ENCODE measurements around the gene SUN2.

The SUN2 gene

DNA sequence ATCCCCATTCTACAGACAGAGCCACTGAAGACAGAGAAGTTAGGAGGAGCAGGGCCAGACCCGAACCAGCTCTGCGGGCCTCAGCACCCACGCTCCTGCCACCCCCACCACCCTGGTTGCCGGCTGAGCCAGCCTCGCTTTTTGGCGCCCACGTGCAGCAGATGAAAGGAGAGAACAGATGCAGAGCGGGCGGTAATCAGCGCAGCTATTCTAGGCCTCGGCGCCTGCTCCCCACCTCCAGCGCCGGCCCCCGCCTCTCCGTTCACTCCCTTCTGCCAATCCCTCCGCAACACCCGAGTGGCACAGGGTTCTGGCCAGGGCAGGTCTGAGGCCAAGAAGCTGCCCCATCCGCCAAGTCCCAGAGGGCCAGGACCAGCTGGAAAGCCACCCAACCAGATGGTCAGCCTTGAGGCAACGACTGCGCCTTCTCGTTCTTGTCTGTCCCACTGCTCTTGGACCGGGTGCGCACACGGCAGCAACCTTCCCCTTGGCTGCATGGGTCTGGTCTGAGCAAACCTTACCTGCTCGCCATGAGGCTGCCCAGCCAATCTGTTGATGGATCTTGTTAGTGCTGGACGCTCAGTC, 21.4 kb upstream of the SUN2 start:
- DNase-seq (ENCODE audit: extremely low read depth in 1 of 2, low read depth in 1 of 2): no peak

DNA sequence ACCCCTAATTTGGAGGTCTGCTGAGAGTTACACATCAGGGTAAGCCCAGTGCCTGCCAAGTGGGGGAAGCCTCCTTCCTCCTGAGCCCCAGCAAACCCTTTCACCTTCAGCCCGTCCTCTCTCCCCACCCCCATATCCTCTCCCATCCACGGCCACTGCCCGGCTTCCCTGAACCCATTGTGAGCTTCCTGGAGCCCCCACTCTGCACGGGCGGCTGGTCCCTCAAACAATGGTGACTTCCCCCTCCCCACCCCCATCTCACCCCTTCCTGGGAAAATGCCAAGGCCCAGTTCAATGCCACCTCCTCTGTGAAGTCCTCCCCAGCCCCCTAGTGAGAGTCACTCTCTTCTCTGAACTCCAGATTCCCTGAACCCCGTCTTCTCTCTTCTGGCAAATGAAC, 20.3 kb upstream of the SUN2 start:
- no peak for DNase-seq (ENCODE audit: extremely low read depth in 1 of 2, low read depth in 1 of 2)

DNA sequence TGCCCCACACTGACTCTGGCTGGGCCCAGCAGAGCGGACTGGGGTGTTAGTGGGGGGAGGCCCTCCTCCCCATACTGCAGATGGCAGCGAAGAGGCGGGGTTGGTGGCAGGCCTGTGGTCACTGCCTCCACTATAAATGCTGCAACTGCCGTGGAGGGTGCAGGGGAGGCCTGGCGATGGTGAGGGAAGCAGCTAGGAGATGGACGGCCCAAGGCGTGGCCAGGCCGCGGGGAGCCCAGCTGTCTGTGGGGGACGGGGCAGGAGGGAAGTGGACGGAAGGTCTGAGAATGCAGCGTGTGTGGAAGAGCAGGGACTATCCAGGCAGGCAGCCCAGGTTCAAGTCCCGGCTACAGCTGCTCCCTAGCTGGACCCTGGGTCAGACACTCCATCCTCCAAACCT, 19.9 kb upstream of the SUN2 start:
- no peak for DNase-seq (ENCODE audit: extremely low read depth in 1 of 2, low read depth in 1 of 2)

DNA sequence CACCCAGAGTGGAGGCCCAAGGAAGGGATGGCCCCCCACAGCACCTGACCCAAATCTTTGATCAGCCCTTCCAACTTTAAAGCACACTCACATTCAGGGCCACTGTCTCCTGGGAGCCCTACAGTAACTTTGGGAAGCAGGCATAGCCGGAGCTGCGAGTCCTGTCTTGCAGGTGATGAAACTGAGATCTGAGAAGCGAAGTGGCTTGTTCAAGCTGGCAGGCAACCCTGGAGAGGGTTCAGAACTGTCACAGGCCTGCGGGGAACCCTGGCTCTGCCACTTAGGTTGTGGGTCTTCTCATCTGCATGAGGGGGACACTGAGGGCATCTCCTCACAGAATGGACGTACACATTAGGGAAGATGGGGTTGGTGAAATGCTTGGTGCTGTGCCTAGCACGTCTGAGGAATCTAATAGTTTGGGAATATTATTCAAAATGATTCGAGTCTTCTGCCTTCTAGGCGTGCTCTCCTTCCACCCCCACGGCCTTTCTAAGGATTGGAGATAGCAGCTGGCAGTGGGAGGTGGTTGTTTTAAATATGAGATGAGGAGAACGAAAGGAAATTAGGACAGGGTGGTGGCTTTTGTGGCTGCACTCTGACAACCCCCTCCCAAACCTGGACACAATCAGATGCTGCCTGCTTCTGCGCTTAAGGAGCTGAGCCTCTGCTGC, 18.8 kb upstream of the SUN2 start:
- DNase-seq (ENCODE audit: extremely low read depth in 1 of 2, low read depth in 1 of 2): no peak

DNA sequence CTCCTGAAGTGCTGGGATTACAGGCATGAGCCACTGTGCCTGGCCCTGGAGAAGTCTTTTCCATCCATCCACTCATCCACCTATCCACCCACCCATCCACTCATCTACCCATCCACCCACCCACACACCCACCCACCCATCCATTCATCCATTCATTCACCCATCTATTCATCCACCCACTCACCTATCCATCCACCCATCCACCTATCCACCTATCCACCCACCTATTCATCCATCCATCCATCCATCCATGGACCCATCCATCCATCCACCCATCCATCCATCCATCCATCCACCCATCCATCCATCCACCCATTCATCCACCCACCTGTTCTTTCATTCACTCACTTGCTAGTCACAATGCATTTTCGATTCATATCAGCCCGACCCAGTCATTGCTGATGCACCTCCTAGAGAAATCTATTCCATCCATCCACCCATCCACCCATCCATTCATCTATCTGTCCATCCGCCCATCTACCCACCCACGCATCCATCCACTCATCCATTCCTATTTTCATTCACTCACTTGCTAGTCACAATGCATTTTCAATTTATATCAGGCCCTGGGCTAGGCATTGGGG, 17.7 kb upstream of the SUN2 start:
- DNase-seq (ENCODE audit: extremely low read depth in 1 of 2, low read depth in 1 of 2): no peak

DNA sequence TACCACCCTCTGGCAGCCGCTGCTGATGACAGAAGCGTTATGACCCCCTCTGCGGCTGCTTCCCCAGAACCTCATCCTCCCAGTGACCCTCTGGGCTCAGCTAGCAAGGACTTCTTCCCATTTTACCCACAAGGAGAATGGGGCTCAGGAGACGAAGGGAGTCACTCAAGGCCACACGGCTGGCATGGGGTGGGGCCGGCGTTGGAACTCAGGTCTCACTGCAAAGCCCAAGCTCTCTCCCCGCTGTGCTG, 16.8 kb upstream of the SUN2 start:
- DNase-seq (ENCODE audit: extremely low read depth in 1 of 2, low read depth in 1 of 2): no peak

DNA sequence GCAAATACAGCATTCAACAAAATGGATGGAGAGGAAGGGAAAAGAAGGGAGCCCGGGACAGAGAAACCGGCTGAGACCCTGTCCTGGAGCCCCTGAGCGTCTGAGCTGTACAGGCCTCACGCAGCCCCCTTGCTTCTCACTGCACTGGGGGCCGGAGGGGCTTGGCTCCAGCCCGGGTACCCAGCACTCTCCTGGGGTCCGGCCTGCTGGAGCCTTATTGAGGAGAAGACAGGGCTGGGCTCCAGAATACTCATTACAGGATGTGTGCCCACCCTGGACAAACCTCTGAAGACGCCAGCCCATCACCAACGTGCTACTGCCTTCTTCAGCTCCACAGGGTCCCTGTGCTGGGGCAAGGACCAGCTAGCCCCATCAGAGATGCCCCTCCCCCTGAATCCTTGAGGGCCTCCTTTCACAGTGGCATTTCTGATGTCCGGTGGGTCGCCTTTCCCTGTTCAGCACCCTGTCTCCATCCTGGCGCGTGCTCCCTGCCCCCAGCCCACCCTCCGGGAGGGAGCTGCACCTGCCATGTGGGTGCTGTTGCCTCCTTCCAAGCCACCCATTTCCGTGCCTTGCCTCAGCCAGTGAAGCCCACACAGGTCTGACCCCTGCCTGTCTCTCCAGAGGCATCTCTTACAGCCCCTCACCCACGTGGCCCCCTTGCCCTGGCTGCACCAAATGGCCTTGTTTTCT, 14.6 kb upstream of the SUN2 start:
- DNase-seq (ENCODE audit: extremely low read depth in 1 of 2, low read depth in 1 of 2): no peak

DNA sequence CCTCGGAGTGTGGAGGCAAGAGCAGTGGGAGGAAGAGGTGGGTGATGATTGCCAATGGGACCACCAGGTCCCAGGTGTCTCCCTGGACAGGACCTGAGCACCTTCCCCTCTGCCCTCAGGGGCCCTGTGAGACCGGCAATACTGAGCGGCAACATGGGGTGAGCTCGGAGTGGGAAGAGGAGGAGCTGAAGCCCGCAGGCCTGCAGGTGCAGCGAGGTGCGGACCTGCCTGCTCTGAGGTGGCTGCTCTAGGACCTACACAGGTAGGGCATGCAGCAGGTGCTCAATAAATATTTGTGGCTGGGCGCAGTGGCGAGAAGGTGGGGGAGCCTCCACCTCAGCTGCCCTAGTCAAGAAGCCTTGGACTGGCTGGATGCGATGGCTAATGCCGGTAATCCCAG, 12.2 kb upstream of the SUN2 start:
- no peak for DNase-seq (ENCODE audit: extremely low read depth in 1 of 2, low read depth in 1 of 2)

DNA sequence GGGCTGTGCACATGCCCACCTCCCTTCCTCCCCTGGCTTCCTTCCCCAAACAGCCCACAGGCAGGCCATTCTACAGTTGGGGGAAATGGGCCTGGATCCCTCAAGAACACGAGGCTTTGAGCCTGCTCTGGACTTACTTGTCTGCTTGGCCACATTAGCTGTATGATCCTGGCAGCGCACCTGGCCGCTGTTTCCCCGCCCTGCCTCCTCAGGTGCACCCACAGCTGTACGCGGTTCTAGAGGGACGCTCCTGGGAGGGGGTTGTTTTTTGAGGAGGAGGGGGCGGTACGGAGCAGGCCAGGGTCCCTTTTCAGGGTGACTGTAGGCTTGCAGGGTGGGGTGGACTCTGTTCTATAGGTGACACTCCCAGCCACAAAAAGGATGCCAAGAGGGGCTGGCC, 11.5 kb upstream of the SUN2 start:
- no peak for DNase-seq (ENCODE audit: extremely low read depth in 1 of 2, low read depth in 1 of 2)

DNA sequence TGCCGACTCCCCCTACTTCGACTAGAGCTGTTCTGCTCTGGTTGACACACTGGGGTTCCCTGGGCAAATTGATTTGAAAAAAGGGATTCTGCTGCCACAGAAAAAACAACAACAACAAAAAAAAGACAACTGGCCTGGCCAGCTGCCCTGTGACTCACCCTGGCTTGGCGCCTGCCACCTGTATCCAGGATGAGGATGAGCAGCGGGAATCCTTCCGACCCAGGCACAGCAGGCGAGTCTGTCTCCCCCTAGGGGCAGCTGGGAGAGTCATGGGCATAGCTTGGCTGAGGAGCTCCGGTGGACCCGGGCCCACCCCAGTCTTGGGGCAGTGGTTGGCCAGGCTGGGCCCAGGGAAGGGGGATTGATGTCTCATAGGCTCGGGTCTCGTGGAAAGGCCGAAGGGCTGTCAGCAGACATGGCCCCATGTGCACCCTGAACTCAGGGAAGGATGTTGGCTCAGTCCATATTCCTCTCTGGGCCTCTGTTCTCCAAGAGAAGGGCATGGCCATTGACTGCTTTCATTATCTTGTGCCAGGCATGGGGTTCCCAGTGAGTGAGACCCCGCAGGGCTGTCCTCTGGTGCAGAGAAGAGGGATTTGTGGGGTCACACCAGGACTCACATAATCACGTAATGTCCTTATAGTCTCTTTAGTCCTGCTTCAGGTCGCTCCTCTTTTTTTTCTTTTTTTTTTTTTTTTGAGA, 10.4 kb upstream of the SUN2 start:
- DNase-seq (ENCODE audit: extremely low read depth in 1 of 2, low read depth in 1 of 2): peak in 1 of 2 donors; percentile 30

DNA sequence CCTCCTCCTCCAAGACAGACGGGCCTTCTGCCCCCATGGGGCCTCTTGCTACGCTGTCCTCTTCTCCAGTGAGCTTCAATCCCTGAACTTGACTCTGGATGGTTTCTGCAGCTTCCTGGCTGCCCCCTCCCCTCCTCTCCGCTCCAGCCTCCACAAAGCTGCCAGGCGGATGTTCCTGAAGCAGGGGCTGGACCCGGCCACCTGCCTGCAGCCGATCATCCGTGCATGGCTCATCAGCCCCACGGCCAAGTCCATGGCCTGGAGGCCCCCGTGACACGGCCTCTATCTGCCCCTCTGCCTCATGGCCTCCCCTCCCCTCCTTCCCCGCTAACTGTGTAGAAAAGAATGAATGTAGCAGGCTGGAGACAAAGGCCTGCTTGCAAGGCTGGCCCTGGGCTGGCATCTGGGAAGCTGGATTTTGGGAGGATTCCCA, 6.8 kb upstream of the SUN2 start:
- no peak for DNase-seq (ENCODE audit: extremely low read depth in 1 of 2, low read depth in 1 of 2)

DNA sequence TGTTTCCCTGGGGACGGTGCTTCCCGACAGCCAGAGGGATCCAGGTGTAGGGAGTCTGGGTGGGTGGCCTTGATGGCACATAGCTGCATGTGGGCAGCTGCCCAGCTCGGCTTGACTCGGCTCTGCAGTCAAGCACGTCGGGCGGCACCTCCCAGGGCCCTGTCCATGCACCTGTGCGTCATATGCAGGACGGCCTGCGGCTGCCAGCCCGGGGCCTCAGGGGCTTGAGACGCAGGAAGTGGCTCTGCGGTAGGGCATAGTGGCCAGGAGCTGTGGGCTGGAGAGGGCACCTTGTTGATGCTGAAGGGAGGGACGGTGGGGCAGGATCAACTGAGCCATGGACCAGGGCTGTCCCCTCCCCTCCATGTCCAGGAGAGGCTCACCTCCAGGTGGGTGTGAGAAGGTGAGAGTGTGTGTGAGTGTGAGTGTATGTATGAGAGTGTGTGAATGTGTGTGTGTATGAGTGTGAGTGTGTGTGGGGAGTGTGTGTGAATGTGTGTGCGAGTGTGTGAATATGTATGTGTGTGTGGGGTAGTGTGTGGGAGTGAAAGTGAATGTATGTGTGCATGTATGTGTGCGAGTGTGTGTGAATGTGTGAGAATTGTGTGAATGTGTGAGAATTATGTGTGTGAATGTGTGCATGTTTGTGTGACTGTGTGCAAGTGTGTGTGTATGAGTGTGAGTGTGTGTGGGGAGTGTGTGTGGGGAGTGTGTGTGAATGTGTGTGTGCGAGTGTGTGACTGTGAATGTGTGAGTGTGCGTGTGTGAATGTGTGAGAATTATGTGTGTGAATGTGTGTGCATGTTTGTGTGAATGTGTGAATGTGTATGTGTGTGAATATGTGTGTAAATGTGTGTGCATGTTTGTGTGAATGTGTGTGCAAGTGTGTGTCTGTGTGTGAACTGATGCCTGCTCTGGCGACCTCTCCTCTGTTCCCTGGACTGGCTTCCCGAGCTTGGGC, 5.7 kb upstream of the SUN2 start:
- no peak for DNase-seq (ENCODE audit: extremely low read depth in 1 of 2, low read depth in 1 of 2)

DNA sequence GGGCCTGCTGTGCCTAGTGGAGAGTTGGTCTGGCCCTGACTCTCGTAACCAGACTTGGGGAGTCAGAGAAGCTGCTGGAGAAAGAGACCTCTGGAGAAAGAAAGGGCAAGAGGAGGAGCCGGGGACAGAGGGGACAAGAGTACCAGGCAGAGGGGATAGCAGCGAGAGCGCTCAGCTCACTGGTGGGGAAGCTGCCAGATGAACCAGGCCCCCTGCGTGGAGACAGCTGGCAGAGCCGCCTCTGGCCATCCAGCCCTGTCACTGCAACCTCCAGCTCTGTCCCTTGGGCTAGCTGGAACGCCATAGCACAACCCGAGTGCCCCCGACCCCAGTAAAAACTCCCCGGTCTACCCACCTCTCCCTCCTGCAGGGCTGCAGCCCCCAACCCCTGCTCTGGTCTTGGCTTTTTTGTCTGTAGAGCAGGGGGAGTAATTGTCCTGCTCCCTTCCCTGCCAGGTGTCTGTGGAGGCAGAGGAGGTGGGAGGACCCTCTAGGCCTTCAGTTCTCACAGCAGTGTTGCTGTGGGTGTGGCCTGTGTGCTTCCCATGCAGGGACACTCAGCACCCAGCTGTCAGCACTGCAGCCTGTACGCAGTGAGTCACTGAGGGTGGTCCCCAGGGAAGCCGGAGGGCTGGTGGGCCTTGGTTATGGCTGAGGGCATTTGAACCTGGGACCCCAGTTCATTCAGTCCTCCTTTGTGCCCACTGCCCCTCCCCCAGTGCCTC, 4.8 kb upstream of the SUN2 start:
- no peak for DNase-seq (ENCODE audit: extremely low read depth in 1 of 2, low read depth in 1 of 2)

DNA sequence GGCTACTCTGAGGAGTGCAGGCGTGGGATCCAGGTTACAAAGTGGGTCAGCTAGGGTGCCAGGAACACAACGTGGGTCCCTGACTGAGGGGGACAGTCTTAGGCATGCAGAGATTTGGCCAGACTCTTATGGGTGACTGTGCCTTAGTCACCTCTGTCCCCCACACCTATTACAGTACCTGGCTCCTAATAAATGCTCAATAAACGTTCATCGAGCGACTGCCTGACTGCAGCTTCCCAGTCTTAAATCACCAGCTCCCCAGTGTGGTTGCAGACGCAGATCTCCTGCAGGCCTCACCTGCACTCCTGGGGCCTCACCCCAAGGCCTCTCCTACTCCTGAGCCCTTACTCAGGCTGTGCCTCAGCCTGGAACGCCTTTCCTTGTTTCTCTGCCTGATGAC, 3.2 kb upstream of the SUN2 start:
- no peak for DNase-seq (ENCODE audit: extremely low read depth in 1 of 2, low read depth in 1 of 2)

DNA sequence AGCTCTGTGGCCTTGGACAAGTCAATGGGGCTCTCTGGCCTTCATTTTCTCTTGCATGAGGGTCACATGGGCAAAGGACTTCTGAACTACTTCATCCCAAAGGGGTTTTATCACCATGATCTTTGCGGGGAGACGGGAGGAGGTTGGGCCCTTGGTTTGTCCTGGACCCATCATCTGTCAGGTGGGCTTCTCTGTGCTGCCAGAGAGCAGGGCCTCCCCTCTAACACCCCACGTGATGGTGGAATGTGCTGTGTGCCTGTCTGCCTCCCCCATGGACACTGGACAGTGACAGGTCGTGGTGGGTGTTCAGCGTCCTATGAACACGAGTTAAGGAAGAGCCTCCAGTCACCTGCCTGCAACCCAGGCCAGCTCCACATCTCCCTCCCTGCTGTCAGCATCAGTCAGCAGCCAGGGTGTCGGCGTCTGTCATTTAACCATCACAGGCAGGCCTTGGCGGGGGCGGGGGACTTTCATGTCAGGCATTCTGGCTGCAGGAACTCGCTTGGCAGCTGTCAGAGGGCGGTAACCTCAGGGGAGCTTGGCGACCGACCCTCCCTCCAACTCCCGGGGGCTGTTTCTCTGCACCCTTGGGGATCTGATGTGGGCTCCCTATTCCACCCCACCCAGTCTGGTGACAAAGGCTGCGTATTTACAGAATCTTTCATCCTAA, 2.6 kb upstream of the SUN2 start:
- DNase-seq (ENCODE audit: extremely low read depth in 1 of 2, low read depth in 1 of 2): peak; percentile 50 to 72

DNA sequence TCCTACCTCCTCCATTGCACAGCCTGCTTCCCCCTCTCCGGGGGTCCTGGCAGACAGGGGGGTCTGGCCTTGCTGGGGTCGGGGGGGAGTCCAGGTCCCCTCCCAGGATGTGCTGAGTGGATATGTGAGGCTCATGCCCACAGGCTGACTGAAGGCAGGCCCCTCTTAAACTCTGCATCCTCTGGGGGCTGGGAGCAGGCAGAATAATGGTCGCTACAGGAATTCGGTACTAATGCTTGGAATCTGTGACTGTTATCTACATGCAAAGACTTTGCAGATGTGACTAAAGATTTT, 1.6 kb upstream of the SUN2 start:
- no peak for DNase-seq (ENCODE audit: extremely low read depth in 1 of 2, low read depth in 1 of 2)

DNA sequence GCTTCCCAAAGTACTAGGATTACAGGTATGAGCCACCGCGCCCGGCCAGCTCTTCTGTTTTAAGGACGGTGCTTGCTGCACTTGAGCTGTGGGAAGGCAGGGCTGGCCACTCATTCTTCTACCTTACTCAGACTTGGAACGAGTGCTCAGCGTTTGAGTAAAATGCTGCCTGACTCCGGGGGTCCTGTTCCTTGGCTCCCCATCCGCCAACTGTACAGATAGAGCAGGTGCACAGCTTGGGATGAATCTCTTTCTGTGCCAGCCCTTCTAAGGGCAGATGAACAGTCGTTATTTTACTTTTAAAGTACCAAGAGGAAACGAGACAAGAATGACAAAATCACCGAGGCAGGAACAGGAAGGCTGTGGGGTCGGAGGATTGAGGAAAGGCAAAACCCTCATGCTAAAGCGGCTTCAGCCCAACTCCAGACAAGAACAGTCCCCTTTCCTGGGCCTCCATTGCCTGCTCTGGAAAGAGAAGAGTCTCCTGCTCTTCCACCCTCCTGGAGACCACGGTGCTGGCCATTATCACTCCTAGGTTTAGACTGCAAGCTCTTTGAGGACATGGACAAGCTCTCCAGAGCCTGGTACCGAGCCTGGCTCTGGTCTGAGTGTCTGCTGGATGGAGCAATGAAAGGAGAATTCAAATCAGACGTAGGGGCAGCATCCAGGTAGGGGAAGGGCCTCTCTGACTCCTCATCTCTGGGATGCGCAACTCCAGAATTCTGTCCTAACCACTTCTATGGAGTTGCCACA, 1.1 kb upstream of the SUN2 start:
- DNase-seq (ENCODE audit: extremely low read depth in 1 of 2, low read depth in 1 of 2): no peak

DNA sequence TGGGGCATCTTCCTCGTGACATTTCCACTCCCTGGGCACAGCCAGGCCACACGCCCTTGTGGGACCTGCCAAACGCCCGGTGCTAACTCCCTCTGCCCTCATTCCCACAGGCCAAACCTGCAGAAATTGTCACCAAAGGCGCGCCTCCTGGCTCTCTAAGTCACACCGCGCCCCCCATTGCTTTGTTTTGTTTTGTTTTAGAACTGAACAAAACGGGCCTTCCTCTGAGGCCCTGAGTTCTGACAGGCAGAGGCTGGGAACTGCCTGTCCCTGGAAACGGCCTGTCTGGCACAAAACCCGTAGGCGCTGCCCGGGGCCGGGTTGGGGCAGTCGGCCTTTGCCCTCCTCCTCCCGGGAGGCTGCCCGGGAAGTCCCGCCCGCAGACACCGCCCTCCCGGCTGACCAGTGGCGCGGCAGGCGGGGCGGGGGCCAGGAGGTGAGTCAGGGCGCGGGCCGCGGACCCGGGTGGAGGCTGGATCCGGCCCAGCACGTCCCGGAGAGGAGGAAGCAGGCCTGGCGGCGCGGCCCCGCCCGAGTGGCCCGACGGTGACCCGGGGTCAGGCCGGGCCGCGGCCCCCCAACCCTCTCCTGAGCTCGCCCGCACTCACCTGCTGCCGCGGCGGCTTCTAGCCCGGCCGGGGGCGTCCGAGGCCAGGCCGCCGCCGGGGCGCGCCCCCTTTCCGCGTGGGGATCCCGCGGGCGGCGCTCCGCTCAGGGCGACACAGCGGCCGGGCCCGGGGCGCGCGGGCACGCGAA, 465 bp downstream of the SUN2 start:
- peak in 1 of 2 donors; percentile 35 for DNase-seq (ENCODE audit: extremely low read depth in 1 of 2, low read depth in 1 of 2)
